Suprapubic skin (tissue), 4 donors: ENCODE measurements around the gene PRIM1. TPM values are rescaled to one million over a fixed set of nuclear protein-coding genes. Genes with fewer than 3 reads are reported as not detected.
"Not testable (repeated sequence)": the region's sequence is repeated elsewhere in the genome, so short reads cannot be mapped to it uniquely, and the experiment has no call there.

Experiments
- DNase-seq, 2 donors: peaks; one replicate each; pipeline ENCODE4 v3.0.0-alpha.2; 2019; ENCODE audit warnings: low spot score in 2 of 2
- H3K27ac ChIP-seq: fragments of 200-600 bp; sonication (generic); one replicate; pipeline ENCODE4 v1.5.1; 2019
- H3K27me3 ChIP-seq: fragments of 200-600 bp; sonication (generic); one replicate; pipeline ENCODE4 v1.5.1; 2019
- H3K36me3 ChIP-seq: fragments of 200-600 bp; sonication (generic); one replicate; pipeline ENCODE4 v1.5.1; 2019
- H3K4me1 ChIP-seq: fragments of 200-600 bp; sonication (generic); one replicate; pipeline ENCODE4 v1.5.1; 2019
- H3K4me3 ChIP-seq: fragments of 200-600 bp; sonication (generic); one replicate; pipeline ENCODE4 v1.5.1; 2019; ENCODE audit warnings: mild to moderate bottlenecking
- H3K9me3 ChIP-seq: fragments of 200-600 bp; sonication (generic); one replicate; pipeline ENCODE4 v1.5.1; 2019
- EP300 ChIP-seq: sonication (generic); formaldehyde crosslinking; IDR thresholded peaks from one replicate; pipeline ENCODE4 v1.6.1; 2017; ENCODE audit warnings: antibody characterized with exemption
- POLR2A ChIP-seq, 2 donors: fragments of 450-650 bp; IDR thresholded peaks; one replicate each; pipeline ENCODE4 v1.6.1; 2017; ENCODE audit warnings: antibody characterized with exemption in 2 of 2, mild to moderate bottlenecking in 2 of 2, moderate library complexity in 2 of 2
- POLR2AphosphoS5 ChIP-seq, 3 donors: sonication (generic); formaldehyde crosslinking; IDR thresholded peaks; one replicate each; pipeline ENCODE4 v1.6.1; 2017; ENCODE audit warnings: antibody characterized with exemption in 3 of 3
- WGBS: methylation state at CpG from one replicate; pipeline ENCODE4 v1.1.5; 2018; 5-methylcytosine and 5-hydroxymethylcytosine counted together
- total RNA-seq, 4 donors: library from RNA; depleted of rRNA; stranded (reverse); fragments of >200 nt; gene quantifications; one replicate each; pipeline ENCODE4 v1.1.0, GENCODE V29; 2016
- TF ChIP-seq, protein P1 (sequence below), 2 donors: fragments of 200-600 bp in 1 of 2; fragments of 450-650 bp in 1 of 2; sonication (generic) in 1 of 2; IDR thresholded peaks; one replicate each; pipeline ENCODE4 v1.5.1; 2016 to 2019; ENCODE audit warnings: antibody characterized with exemption in 2 of 2, mild to moderate bottlenecking in 1 of 2, moderate library complexity in 1 of 2

PRIM1 gene
- total RNA-seq, 4 donors from 2014 or later, result 9.1 to 12.4 (median 10.3) TPM

DNA sequence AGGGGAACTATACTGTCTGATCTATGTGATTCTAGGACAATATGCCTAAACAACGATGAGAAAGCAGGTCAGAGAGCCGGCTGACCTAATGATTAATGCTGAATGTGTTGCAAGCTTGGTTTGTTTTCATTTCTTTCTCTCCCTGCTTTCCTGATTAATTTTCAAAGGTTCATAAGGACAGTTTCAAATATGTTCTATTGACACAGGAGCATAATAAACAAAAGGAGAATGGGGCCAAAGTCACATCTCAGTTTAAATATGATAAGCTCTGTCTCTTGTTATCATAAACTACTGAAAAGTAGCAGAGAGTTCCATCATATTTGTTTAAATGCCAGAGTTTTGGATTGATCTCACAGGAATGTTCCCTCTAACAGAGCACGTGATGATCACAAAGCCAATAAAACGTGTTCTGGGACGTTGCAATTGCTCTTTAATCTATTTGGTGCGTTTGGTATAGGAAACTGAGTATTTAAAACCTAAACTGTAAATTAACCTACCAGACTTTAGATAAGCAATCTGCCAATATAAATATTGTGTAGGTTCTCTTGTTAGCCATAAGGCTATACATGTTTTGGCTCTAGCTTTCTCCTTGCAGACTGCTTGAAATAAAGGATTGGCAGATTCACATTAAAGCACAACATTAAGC is 7.3 kb upstream of the PRIM1 start:
- no peak overlapping the region for H3K4me3 ChIP-seq
- no peaks in the 10 kb centered on the region for H3K36me3 ChIP-seq
- peaks cover 3% of the 10 kb centered on the region for H3K4me1 ChIP-seq
- DNase-seq, result no peak
- 60% methylated on average over 6 of the region's 6 CpGs for WGBS
- no peak overlapping the region for H3K27ac ChIP-seq
- no peak for TF ChIP-seq POLR2A (IDR thresholded peaks at IDR 0.05)
- TF ChIP-seq POLR2AphosphoS5 (IDR thresholded peaks at IDR 0.05), result no peak
- TF ChIP-seq, protein P1, sequence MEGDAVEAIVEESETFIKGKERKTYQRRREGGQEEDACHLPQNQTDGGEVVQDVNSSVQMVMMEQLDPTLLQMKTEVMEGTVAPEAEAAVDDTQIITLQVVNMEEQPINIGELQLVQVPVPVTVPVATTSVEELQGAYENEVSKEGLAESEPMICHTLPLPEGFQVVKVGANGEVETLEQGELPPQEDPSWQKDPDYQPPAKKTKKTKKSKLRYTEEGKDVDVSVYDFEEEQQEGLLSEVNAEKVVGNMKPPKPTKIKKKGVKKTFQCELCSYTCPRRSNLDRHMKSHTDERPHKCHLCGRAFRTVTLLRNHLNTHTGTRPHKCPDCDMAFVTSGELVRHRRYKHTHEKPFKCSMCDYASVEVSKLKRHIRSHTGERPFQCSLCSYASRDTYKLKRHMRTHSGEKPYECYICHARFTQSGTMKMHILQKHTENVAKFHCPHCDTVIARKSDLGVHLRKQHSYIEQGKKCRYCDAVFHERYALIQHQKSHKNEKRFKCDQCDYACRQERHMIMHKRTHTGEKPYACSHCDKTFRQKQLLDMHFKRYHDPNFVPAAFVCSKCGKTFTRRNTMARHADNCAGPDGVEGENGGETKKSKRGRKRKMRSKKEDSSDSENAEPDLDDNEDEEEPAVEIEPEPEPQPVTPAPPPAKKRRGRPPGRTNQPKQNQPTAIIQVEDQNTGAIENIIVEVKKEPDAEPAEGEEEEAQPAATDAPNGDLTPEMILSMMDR (IDR thresholded peaks at IDR 0.05), result no peak
- no peak for TF ChIP-seq EP300
- no peaks in the 10 kb centered on the region for H3K9me3 ChIP-seq
- H3K27me3 ChIP-seq, result no peaks in the 10 kb centered on the region

DNA sequence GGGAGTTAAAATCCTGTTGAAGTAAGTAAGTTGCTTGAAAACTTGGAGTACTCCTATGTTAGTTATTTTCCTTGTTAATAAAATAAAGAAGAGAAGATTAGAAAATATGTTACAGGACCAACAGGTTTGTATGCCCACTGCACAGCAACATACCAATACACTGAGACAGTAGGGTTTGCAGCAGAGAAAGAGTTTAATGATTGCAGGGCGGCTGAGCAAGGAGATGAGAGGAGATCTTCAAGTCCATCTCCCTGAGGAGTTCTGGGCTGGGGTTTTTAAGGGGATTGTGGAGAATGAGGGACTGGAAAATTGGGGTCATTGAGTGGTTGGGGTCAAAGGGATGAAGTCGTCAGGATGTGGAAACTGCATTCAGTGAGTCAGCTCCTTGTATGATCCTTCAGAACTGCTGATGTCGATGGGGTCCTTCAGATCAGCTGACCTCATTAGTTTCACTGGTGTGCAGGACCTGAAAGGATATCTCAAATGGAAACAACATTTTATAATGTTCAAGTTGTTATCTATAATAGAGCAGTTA is 6.7 kb upstream of the PRIM1 start:
- DNase-seq, result no peak
- Histone ChIP-seq H3K36me3 (no peaks in the 10 kb centered on the region), H3K27me3 (no peaks in the 10 kb centered on the region), H3K27ac (no peak overlapping the region), H3K4me3 (no peak overlapping the region), H3K9me3 (no peaks in the 10 kb centered on the region), H3K4me1 (peaks cover 3% of the 10 kb centered on the region)
- TF ChIP-seq POLR2AphosphoS5 (IDR thresholded peaks at IDR 0.05), result no peak
- no peak for TF ChIP-seq POLR2A (IDR thresholded peaks at IDR 0.05)
- TF ChIP-seq, protein P1 (IDR thresholded peaks at IDR 0.05), result no peak
- TF ChIP-seq EP300, result no peak
- WGBS, result 93% methylated on average over 3 of the region's 3 CpGs

DNA sequence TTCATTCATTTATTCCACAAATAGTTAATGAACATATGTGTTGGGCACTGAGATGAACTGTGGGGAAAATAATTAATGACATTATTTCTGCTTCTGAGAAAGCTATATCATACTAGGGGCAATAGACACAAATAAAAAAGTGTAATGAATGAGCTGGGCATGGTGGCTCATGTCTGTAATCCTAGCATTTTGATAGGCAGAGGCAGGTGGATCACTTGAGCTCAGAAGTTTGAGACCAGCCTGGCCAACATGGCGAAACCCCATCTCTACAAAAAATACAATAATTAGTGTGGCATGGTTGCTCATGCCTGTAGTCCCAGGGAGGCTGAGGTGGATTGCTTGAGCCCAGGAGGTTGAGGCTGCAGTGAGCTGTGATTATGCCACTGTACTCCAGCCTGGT is 5.8 kb upstream of the PRIM1 start:
- H3K27me3 ChIP-seq, H3K4me3 ChIP-seq, DNase-seq, H3K36me3 ChIP-seq, H3K27ac ChIP-seq, H3K4me1 ChIP-seq, H3K9me3 ChIP-seq: not testable (repeated sequence)
- 93% methylated on average over 1 of the region's 1 CpG for WGBS

DNA sequence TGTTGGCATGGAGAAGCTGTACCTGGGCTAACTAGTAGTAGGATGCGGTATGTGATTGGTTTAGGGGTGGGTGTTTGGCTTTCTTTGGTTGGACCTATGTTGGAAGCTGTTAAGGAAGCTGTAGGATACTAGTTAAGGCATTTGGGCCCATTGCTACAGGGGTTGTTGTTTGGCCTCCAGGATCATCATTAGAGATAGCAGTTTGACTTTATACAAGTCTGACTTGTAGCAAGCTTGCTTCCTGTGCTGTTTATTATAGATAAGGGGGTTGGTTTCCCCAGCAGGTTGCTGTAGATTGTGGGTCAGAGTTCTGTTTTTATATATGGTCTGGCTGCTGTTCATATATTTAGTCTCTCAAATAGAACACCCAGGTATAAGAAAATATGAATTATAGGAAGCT is 1.4 kb upstream of the PRIM1 start:
- Histone ChIP-seq H3K4me3 (no peak overlapping the region), H3K27me3 (no peaks in the 10 kb centered on the region), H3K4me1 (peaks cover 14% of the 10 kb centered on the region), H3K36me3 (no peaks in the 10 kb centered on the region), H3K9me3 (no peaks in the 10 kb centered on the region), H3K27ac (no peak overlapping the region)
- TF ChIP-seq POLR2A (IDR thresholded peaks at IDR 0.05) (no peak), EP300 (no peak), POLR2AphosphoS5 (IDR thresholded peaks at IDR 0.05) (no peak)
- TF ChIP-seq, protein P1 (IDR thresholded peaks at IDR 0.05), result no peak
- 89% methylated on average over 1 of the region's 1 CpG for WGBS
- no peak for DNase-seq

DNA sequence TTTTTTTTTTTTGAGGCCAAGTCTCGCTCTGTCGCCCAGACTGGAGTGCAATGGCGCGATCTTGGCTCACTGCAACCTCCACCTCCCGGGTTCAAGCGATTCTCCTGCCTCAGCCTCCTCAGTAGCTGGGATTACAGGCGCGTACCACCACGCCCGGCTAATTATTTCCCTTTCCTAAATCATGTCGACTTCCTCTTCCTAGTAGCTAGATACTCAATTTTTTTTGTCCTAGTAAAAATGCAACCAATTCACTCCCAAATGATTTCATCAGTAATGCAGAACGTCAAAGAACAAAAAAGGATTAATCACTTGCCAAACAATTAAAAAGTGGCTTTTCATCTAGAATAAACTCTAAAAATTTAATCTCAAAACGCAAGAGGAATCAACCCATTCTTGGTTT is 1.5 kb downstream of the PRIM1 start:
- not testable (repeated sequence) for H3K27me3 ChIP-seq, H3K36me3 ChIP-seq, DNase-seq, H3K9me3 ChIP-seq, H3K4me3 ChIP-seq, H3K27ac ChIP-seq
- WGBS, result 79% methylated on average over 13 of the region's 13 CpGs
- peaks cover 11% of the 10 kb centered on the region for H3K4me1 ChIP-seq

DNA sequence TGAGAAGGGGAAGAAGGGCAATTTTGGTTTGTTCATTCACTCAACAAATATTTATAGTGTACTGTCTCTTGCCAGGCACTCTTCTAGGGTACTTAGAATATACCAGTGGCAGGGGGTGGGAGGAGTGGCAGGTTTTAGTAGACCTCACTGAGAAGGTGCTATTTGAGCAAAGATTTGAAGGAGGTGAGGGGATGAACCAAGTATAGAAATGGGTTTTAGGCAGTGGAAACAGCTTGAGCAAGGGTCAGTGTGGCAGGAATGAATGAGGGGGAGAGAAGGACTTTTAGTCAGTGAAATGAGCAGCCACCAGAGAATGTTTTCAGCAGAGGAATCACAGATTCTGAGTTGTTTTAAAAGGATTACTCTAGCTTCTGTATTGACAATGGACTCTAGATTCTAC is 2.3 kb downstream of the PRIM1 start:
- Histone ChIP-seq H3K27me3 (no peaks in the 10 kb centered on the region), H3K36me3 (peaks cover 14% of the 10 kb centered on the region), H3K9me3 (no peaks in the 10 kb centered on the region), H3K4me3 (no peak overlapping the region), H3K27ac (no peak overlapping the region), H3K4me1 (peaks cover 11% of the 10 kb centered on the region)
- no peak for DNase-seq
- no peak for TF ChIP-seq POLR2AphosphoS5 (IDR thresholded peaks at IDR 0.05)
- TF ChIP-seq, protein P1 (IDR thresholded peaks at IDR 0.05), result no peak
- no peak for TF ChIP-seq EP300
- TF ChIP-seq POLR2A (IDR thresholded peaks at IDR 0.05), result no peak
